Activated CD8-positive, alpha-beta T cell treated with anti-CD3 and anti-CD28 coated beads for 36 hours (primary cell): ENCODE data around the gene CGNL1. TPM values are rescaled to one million over a fixed set of nuclear protein-coding genes. Genes with fewer than 3 reads are reported as not detected.

Experiments used
- ATAC-seq: fragments of 200-7000 bp; cut with Tn5 transposase; one replicate; pipeline ENCODE4 v1.10.0; 2021; ENCODE audit warnings: mild to moderate bottlenecking, moderate library complexity
- CTCF ChIA-PET: fragments of 350-600 bp; sonication (Branson Sonifier 250); formaldehyde crosslinking; loops from one replicate; lab custom pipeline; 2021; ENCODE audit warnings: antibody characterized with exemption; lab: Charles Lee
- POLR2A ChIA-PET: fragments of 350-600 bp; sonication (Branson Sonifier 250); formaldehyde crosslinking; loops from one replicate; lab custom pipeline; 2021; ENCODE audit warnings: antibody characterized with exemption; lab: Charles Lee
- DNase-seq: peaks from one replicate; pipeline ENCODE4 v3.0.0-alpha.2; 2020
- H3K27ac Mint-ChIP-seq: one replicate; pipeline ENCODE4 v1.8.0; 2021; ENCODE audit warnings: mild to moderate bottlenecking, mixed read lengths
- H3K27me3 Mint-ChIP-seq: one replicate; pipeline ENCODE4 v1.8.0; 2021; ENCODE audit warnings: mixed read lengths
- H3K36me3 Mint-ChIP-seq: one replicate; pipeline ENCODE4 v1.8.0; 2021; ENCODE audit warnings: low read depth, mixed read lengths
- H3K4me1 Mint-ChIP-seq: one replicate; pipeline ENCODE4 v1.8.0; 2021; ENCODE audit warnings: low read depth, mixed read lengths
- H3K4me3 Mint-ChIP-seq: one replicate; pipeline ENCODE4 v1.8.0; 2021; ENCODE audit warnings: mild to moderate bottlenecking, moderate library complexity, mixed read lengths
- H3K9me3 Mint-ChIP-seq: one replicate; pipeline ENCODE4 v1.8.0; 2021; ENCODE audit warnings: mixed read lengths
- CTCF ChIP-seq: fragments of 200-600 bp; IDR thresholded peaks from one replicate; pipeline ENCODE4 v1.8.0; 2022; ENCODE audit warnings: antibody characterized with exemption, mild to moderate bottlenecking
- intact Hi-C: fragments of 100-400 bp; cut with micrococcal nuclease; formaldehyde crosslinking; loops from one replicate; pipeline ENCODE4 v1.10.0; 2022
- total RNA-seq, 2 experiments: library from RNA; stranded (reverse); gene quantifications; one replicate each; pipeline ENCODE4 v1.2.3, GENCODE V29; 2021

CGNL1 gene
- total RNA-seq, 2 experiments from 2014 or later, result not detected

- Mint-ChIP-seq H3K27me3 (no peaks in the 10 kb centered on the region), H3K27ac (no peak overlapping the region), H3K4me3 (no peak overlapping the region), H3K9me3 (no peaks in the 10 kb centered on the region), H3K4me1 (no peaks in the 10 kb centered on the region), H3K36me3 (no peaks in the 10 kb centered on the region)
- TF ChIP-seq CTCF, result no peak
- POLR2A ChIA-PET, result no interaction called here
- DNase-seq, result no peak
- CTCF ChIA-PET, result no interaction called here
- ATAC-seq, result no peak
- intact Hi-C loops, result no loop called here
Observed at GRCh38 chr15:57438166-57438565, 61.9 kb downstream of the CGNL1 start.

DNA sequence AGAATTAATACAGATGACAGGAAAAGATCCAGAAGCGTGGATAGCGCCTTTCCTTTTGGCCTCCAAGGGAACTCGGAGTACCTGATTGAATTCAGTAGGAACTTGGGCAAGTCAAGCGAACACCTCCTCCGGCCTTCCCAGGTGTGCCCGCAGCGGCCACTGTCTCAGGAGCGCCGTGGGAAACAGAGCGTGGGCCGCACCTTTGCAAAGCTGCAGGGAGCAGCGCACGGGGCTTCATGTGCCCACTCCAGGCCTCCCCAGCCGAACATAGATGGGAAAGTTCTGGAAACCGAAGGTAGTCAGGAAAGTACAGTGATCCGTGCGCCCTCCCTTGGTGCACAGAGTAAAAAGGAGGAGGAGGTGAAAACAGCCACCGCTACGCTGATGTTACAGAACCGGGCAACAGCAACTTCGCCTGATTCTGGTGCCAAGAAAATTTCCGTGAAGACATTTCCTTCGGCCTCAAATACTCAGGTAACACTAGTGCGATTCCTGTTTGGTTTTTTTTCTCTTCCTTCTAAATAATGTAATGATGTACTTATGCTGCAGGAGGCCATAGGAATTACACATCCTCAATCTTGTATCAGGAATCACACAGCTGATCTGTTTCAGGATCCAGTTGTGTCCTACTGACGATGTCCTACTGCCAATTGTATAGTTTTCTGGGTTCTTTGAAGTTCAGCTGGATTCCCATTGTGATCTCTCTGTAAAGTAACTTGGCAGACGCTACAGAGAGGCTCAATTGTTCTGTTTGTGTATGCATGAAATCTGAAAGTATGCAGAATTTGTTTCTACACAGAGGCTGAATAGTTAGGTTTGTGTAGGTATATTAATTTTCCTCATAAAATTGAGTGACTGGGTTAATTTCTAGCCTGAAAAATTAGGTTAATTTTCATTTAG, 63.1 kb downstream of the CGNL1 start:
- no peaks in the 10 kb centered on the region for H3K4me1 Mint-ChIP-seq
- no peaks in the 10 kb centered on the region for H3K36me3 Mint-ChIP-seq
- POLR2A ChIA-PET, result no interaction called here
- DNase-seq (no peak), ATAC-seq (no peak)
- peaks cover under 1% of the 10 kb centered on the region for H3K27me3 Mint-ChIP-seq
- TF ChIP-seq CTCF, result no peak
- H3K4me3 Mint-ChIP-seq, result no peak overlapping the region
- intact Hi-C loops, result no loop called here
- no peak overlapping the region for H3K27ac Mint-ChIP-seq
- no peaks in the 10 kb centered on the region for H3K9me3 Mint-ChIP-seq
- CTCF ChIA-PET, result no interaction called here

GRCh38 chr15:57440167-57440566, 63.9 kb downstream of the CGNL1 start:
- no peak overlapping the region for H3K27ac Mint-ChIP-seq
- no peak for DNase-seq
- ATAC-seq, result no peak
- no peak for TF ChIP-seq CTCF
- no peaks in the 10 kb centered on the region for H3K36me3 Mint-ChIP-seq
- ChIA-PET CTCF (no interaction called here), POLR2A (no interaction called here)
- no peaks in the 10 kb centered on the region for H3K9me3 Mint-ChIP-seq
- no peak overlapping the region for H3K4me3 Mint-ChIP-seq
- intact Hi-C loops, result no loop called here
- H3K27me3 Mint-ChIP-seq, result peaks cover 3% of the 10 kb centered on the region
- H3K4me1 Mint-ChIP-seq, result no peaks in the 10 kb centered on the region

- Mint-ChIP-seq H3K27me3 (peaks cover 3% of the 10 kb centered on the region), H3K9me3 (no peaks in the 10 kb centered on the region), H3K36me3 (no peaks in the 10 kb centered on the region), H3K27ac (no peak overlapping the region), H3K4me3 (no peak overlapping the region), H3K4me1 (no peaks in the 10 kb centered on the region)
- POLR2A ChIA-PET, result no interaction called here
- DNase-seq (no peak), ATAC-seq (no peak)
- no peak for TF ChIP-seq CTCF
- intact Hi-C loops, result no loop called here
- CTCF ChIA-PET, result interaction anchor here (0.7 kb wide), 1 partner anchor 683 kb away, joined by 6 read pairs; no protein-coding TSS in a partner anchor
Observed at GRCh38 chr15:57440799-57441198, 64.5 kb downstream of the CGNL1 start.

GRCh38 chr15:57442335-57442734, 66.0 kb downstream of the CGNL1 start:
- TF ChIP-seq CTCF, result no peak
- no peak overlapping the region for H3K27ac Mint-ChIP-seq
- ChIA-PET POLR2A (no interaction called here), CTCF (no interaction called here)
- intact Hi-C loops, result no loop called here
- no peaks in the 10 kb centered on the region for H3K36me3 Mint-ChIP-seq
- no peak overlapping the region for H3K4me3 Mint-ChIP-seq
- no peaks in the 10 kb centered on the region for H3K4me1 Mint-ChIP-seq
- no peak for ATAC-seq
- H3K27me3 Mint-ChIP-seq, result peaks cover 4% of the 10 kb centered on the region
- DNase-seq, result no peak
- no peaks in the 10 kb centered on the region for H3K9me3 Mint-ChIP-seq
